Fibroblast of villous mesenchyme (primary cell): ENCODE data around the gene HSPA1B. TPM values are rescaled to one million over a fixed set of nuclear protein-coding genes. Genes with fewer than 3 reads are reported as not detected.
A peak's percentile ranks its signal among the peaks of the same experiment; 100 is the strongest.

Experiments used
- DNase-seq: peaks from one replicate; pipeline ENCODE4 v3.0.0-alpha.2; 2010; ENCODE audit warnings: low read depth
- H3K4me3 ChIP-seq: 2 replicates; pipeline ENCODE4 v1.5.1; 2011; ENCODE audit warnings: low read depth, mild to moderate bottlenecking, low read length
- small RNA-seq: library from RNA; depleted of rRNA; stranded (forward); fragments of <200 nt; gene quantifications from one replicate; pipeline ENCODE3, GENCODE V24; 2012
- total RNA-seq: library from RNA; depleted of rRNA; stranded (reverse); fragments of >200 nt; gene quantifications from 2 replicates; pipeline ENCODE4 v1.2.3, GENCODE V29; 2012
- TF ChIP-seq, protein P1 (sequence below): IDR thresholded peaks from 2 replicates; pipeline ENCODE4 v1.5.1; 2012; ENCODE audit warnings: low read depth, mild to moderate bottlenecking, low read length; ENCODE audit not compliant: insufficient read depth

HSPA1B gene
- total RNA-seq, 1 donor = 148 TPM

GRCh38 chr6:31878726-31879125 lies 51.2 kb downstream of the HSPA1B start, which contains the start of gene SLC44A4:
Gene SLC44A4 (minus strand): TSS chr6:31878997. CDS start chr6:31878980, 17 bp downstream.
- no peak within 1 kb of the TSS for H3K4me3 ChIP-seq
- TF ChIP-seq, protein P1, sequence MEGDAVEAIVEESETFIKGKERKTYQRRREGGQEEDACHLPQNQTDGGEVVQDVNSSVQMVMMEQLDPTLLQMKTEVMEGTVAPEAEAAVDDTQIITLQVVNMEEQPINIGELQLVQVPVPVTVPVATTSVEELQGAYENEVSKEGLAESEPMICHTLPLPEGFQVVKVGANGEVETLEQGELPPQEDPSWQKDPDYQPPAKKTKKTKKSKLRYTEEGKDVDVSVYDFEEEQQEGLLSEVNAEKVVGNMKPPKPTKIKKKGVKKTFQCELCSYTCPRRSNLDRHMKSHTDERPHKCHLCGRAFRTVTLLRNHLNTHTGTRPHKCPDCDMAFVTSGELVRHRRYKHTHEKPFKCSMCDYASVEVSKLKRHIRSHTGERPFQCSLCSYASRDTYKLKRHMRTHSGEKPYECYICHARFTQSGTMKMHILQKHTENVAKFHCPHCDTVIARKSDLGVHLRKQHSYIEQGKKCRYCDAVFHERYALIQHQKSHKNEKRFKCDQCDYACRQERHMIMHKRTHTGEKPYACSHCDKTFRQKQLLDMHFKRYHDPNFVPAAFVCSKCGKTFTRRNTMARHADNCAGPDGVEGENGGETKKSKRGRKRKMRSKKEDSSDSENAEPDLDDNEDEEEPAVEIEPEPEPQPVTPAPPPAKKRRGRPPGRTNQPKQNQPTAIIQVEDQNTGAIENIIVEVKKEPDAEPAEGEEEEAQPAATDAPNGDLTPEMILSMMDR = no peak
- no peak for DNase-seq

DNA sequence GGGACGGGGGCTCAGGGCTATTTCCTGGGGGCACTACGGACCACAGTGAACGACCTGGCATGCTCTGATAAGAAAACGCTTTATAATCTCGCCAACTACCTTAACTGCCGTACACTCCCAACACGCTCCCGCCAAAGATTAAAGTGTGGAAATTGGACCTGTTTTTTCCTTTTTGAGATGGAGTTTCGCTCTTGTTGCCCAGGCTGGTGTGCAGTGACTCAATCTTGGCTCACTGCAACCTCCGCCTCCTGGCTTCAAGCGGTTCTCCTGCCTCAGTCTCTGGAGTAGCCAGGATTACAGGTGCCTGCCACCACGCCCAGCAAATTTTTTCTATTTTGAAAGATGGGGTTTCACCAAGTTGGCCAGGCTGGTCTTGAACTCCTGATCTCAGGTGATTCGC lies 51.6 kb downstream of the HSPA1B start:
- TF ChIP-seq, protein P1 = no peak
- no peak for DNase-seq
- no peak overlapping the region for H3K4me3 ChIP-seq

Small RNA genes lying within 50 kb of the gene (small RNA-seq; reads per million reads assigned to genes)
- gene RF00019 (not detected), gene SNORD48 (25.9 reads per million, percentile 94 among the genes with 10 or more reads in this experiment), gene SNORD52 (not detected)

Other genes with a start within 250 kb of the HSPA1B start
- gene LTB, start 245.3 kb upstream of the HSPA1B start, total RNA-seq = 0.32 TPM in 1 of 2 replicates, not detected in the other
- not detected in 2 replicates for gene LST1, start 241.5 kb upstream of the HSPA1B start, total RNA-seq
- not detected in 2 replicates for gene NCR3, start 234.7 kb upstream of the HSPA1B start, total RNA-seq
- not detected in 2 replicates for gene AIF1, start 212.5 kb upstream of the HSPA1B start, total RNA-seq
- 75.4 and 84.2 TPM in 2 replicates for gene PRRC2A, start 207.0 kb upstream of the HSPA1B start, total RNA-seq
- 123 and 166 TPM in 2 replicates for gene BAG6, start 175.1 kb upstream of the HSPA1B start, total RNA-seq
- 0.43 and 0.97 TPM in 2 replicates for gene APOM, start 171.8 kb upstream of the HSPA1B start, total RNA-seq
- 20.7 and 21.9 TPM in 2 replicates for gene C6orf47, start 167.0 kb upstream of the HSPA1B start, total RNA-seq
- gene GPANK1, start 162.7 kb upstream of the HSPA1B start, total RNA-seq = 16.1 and 20.7 TPM in 2 replicates
- gene CSNK2B, start 161.7 kb upstream of the HSPA1B start, total RNA-seq = 136 and 144 TPM in 2 replicates
- 3.2 and 3.9 TPM in 2 replicates for gene LY6G5B, start 157.8 kb upstream of the HSPA1B start, total RNA-seq
- 0.43 and 0.64 TPM in 2 replicates for gene LY6G5C, start 146.7 kb upstream of the HSPA1B start, total RNA-seq
- gene ABHD16A, start 124.4 kb upstream of the HSPA1B start, total RNA-seq = 43.2 and 76.0 TPM in 2 replicates
- gene LY6G6F, start 120.9 kb upstream of the HSPA1B start, total RNA-seq = not detected in 2 replicates
- not detected in 2 replicates for gene LY6G6D, start 112.4 kb upstream of the HSPA1B start, total RNA-seq
- not detected in 2 replicates for gene LY6G6C, start 106.0 kb upstream of the HSPA1B start, total RNA-seq
- not detected in 2 replicates for gene MPIG6B, start 104.4 kb upstream of the HSPA1B start, total RNA-seq
- 60.5 and 68.0 TPM in 2 replicates for gene DDAH2, start 98.4 kb upstream of the HSPA1B start, total RNA-seq
- 586 and 701 TPM in 2 replicates for gene CLIC1, start 91.2 kb upstream of the HSPA1B start, total RNA-seq
- gene MSH5, start 87.7 kb upstream of the HSPA1B start, total RNA-seq = 9.5 and 13.9 TPM in 2 replicates
- gene SAPCD1, start 65.1 kb upstream of the HSPA1B start, total RNA-seq = 0.43 and 1.3 TPM in 2 replicates
- under 0.01 TPM in 2 replicates for gene VWA7, start 50.4 kb upstream of the HSPA1B start, total RNA-seq
- gene VARS1, start 32.0 kb upstream of the HSPA1B start, total RNA-seq = 60.0 and 73.1 TPM in 2 replicates
- gene LSM2, start 20.8 kb upstream of the HSPA1B start, total RNA-seq = 21.6 and 23.7 TPM in 2 replicates
- gene HSPA1L, start 12.5 kb upstream of the HSPA1B start, total RNA-seq = 0.86 and 0.97 TPM in 2 replicates
- gene HSPA1A, start 12.2 kb upstream of the HSPA1B start, total RNA-seq = 77.0 and 132 TPM in 2 replicates
- gene NEU1, start 35.1 kb downstream of the HSPA1B start, total RNA-seq = 70.8 and 77.6 TPM in 2 replicates
- not detected in 2 replicates for gene SLC44A4, start 51.3 kb downstream of the HSPA1B start, total RNA-seq
- gene EHMT2, start 70.0 kb downstream of the HSPA1B start, total RNA-seq = 38.0 and 42.7 TPM in 2 replicates
- 1.9 and 3.0 TPM in 2 replicates for gene ZBTB12, start 74.3 kb downstream of the HSPA1B start, total RNA-seq
- 1.3 and 2.3 TPM in 2 replicates for gene C2, start 100.0 kb downstream of the HSPA1B start, total RNA-seq
- 3.5 and 12.1 TPM in 2 replicates for gene CFB, start 118.4 kb downstream of the HSPA1B start, total RNA-seq
- gene NELFE, start 131.2 kb downstream of the HSPA1B start, total RNA-seq = 106 and 120 TPM in 2 replicates
- gene SKIC2, start 131.4 kb downstream of the HSPA1B start, total RNA-seq = 52.2 and 58.9 TPM in 2 replicates
- 14.2 and 21.9 TPM in 2 replicates for gene DXO, start 144.4 kb downstream of the HSPA1B start, total RNA-seq
- 6.0 and 13.9 TPM in 2 replicates for gene C4A, start 154.3 kb downstream of the HSPA1B start, total RNA-seq
- gene C4B, start 187.1 kb downstream of the HSPA1B start, total RNA-seq = 6.8 and 9.9 TPM in 2 replicates
- under 0.01 TPM in 2 replicates for gene CYP21A2, start 210.7 kb downstream of the HSPA1B start, total RNA-seq